GM21737 (cell line): ENCODE data around the gene GSTA3.
"Not testable (repeated sequence)": the region's sequence is repeated elsewhere in the genome, so short reads cannot be mapped to it uniquely, and the experiment has no call there.

Experiments
- ATAC-seq: cut with Tn5 transposase; IDR thresholded peaks from one replicate; pipeline ENCODE4 v1.9.1; 2021; ENCODE audit warnings: mild to moderate bottlenecking, moderate library complexity; ENCODE audit not compliant: unreplicated experiment

Gene GSTA3

GRCh38 chr6:52914516-52914915 lies 5.0 kb upstream of the GSTA3 start:
- ATAC-seq = no peak

GRCh38 chr6:52910091-52910490 lies 593 bp upstream of the GSTA3 start:
- no peak for ATAC-seq

DNA sequence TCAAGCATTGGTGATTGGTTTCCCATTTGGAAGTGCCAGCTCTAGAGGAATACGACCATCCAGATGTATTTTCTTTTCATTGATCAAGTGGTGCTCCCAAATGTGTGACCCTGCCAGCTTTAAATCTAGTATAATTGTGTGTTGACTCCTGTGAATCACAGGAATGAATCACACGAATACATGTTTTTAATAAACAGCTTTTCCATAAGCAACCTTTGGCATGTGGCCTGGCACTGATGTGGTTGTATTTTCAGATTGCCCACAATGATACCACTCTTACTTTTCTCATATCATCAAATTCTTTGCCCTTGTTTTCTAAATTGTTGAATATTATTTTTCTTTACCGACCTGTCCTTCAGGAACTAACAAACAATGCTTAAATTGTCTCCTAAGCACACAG lies 367 bp downstream of the GSTA3 start:
- ATAC-seq = no peak

GRCh38 chr6:52908526-52908925 lies 972 bp downstream of the GSTA3 start:
- no peak for ATAC-seq

GRCh38 chr6:52904562-52905279 lies 4.8 kb downstream of the GSTA3 start:
- ATAC-seq = no peak

GRCh38 chr6:52900536-52900935 lies 9.0 kb downstream of the GSTA3 start:
- ATAC-seq = no peak

- ATAC-seq = not testable (repeated sequence)
These were observed 13.7 kb downstream of the GSTA3 start for GRCh38 chr6:52895790-52896189.

DNA sequence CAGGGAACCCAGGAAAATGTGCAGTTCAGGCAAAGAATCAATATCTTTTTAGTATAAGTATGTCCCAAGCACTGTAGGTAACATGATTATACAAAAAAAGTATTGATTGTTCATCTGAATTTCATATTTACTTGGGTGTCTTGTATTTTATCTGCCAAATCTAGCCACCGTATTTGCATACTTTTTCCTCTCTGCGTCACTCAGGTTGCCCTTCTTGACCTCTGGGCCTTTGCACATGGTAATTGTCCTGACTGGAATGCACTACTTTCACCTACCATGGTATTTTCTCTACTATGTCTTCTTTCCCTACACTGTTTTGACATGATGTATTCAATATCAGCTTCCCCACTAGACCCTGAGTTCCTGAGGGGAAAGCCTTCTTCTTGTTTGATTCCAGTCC lies 15.2 kb downstream of the GSTA3 start:
- no peak for ATAC-seq

DNA sequence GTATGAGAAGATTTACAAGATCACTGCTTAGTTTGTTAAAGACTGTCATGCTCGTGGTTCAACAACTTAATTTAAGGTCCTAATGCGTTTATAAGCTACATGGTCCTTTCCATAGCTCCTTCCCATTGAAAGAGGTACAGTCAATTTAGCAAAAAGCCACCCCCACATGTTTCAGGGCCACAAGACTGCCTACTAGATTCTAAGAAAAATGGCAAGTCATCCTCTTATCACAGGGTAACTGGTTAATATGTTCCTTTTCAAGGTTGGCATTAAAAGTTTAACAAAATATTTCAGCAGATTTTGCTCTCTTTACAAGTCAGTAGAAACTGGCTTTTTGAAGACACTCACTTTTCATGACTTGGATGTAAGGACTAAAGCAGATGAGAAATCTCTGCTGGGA lies 15.7 kb downstream of the GSTA3 start:
- ATAC-seq = no peak

- no peak for ATAC-seq
These were observed 16.3 kb downstream of the GSTA3 start for GRCh38 chr6:52893221-52893620.

DNA sequence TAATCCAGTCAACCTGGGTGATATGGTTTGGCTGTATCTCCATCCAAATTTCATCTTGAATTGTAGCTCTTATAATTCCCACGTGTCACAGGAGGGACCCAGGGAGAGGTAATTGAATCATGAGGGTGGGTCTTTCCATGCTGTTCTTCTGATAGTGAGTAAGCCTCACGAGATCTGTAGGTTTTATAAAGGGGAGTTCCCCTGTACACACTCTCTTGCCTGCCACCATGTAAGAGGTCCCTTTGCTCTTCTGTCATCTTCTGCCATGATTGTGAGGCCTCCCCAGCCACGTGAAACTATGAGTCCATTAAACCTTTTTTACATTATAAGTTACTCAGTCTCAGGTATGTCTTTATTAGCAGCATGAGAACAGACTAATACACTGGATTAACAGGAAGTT lies 19.5 kb downstream of the GSTA3 start:
- ATAC-seq = no peak

- ATAC-seq = no peak
These were observed 21.5 kb downstream of the GSTA3 start for GRCh38 chr6:52887910-52888524.

DNA sequence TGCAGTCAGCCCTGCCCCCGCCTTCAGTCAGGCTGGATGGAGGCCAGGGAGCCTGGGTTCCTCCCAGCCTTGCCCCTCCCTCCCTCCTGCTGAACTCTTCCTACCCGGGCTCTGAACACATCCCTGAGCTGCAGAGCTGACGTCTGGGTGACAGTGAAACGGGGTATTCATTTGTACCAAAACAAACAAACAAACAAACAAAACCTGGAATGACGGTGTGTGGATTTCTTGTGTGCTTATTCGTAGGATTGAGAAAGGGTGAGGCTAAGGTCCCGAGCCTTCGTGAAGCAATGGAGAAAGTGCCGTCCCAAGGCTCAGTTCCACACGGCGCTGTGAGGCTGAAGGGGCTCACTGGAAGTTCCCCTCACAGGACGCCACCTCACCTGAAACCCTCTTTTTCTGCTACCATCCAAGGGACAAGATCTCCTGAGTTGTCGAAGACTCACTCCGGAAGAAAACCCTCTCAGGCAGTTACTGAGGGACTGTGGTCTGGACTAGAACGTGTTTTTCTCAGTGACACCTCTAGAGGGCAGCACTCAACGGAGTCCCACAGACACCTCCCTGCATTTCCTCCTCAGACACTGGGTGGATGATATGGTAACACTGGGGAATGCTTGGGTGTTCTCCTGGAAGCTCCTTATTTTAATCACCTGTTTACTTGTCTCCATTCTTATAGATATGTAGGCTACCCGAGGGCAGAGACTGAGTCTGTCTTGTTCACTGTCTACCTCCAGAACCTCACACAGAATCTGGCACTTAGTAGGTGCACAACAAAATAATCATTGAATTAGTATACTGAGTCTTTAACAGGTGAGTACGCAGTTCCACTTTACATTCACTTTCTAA lies 27.3 kb downstream of the GSTA3 start:
- ATAC-seq = peak; percentile 96

- no peak for ATAC-seq
These were observed 27.9 kb downstream of the GSTA3 start for GRCh38 chr6:52881662-52881995.

GRCh38 chr6:52877786-52878185 lies 31.7 kb downstream of the GSTA3 start:
- no peak for ATAC-seq

DNA sequence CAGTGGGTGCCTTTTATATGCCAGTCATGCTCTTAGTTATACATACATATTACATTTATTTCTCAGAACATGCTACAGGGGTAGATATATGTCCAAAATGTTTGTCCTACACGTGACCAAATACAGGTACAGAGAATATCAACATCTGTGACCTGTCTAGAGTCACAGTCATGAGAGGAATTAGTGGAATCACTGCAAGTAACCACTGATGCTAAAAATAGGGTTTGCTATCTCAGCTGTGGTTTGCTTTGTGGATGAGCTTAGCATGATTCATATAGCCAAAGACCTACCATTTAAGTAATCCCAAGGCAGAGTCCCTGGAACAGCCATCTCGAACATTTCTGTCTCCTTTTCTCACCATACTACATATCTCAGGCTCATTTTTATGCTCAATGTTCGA lies 32.3 kb downstream of the GSTA3 start:
- ATAC-seq = no peak

GRCh38 chr6:52876056-52876787 lies 33.3 kb downstream of the GSTA3 start:
- no peak for ATAC-seq

DNA sequence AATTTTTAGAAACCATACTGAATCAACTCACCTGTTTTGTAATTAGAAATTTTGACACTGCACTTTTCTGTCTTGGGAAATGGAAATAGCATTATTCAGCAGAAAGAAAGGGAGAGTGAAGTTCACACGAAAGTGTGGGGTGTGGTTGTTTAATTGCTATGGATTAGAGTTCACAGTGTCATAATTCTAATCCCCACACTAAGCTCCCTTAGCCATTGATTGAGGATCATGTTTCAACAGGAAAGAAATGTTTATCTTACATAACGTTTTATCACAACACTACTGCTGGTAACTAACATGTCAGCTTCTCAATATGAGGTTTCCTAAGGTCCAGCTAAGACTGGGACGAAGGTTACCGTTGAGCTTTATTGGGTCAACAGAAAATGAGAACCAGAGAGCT lies 37.5 kb downstream of the GSTA3 start:
- no peak for ATAC-seq

DNA sequence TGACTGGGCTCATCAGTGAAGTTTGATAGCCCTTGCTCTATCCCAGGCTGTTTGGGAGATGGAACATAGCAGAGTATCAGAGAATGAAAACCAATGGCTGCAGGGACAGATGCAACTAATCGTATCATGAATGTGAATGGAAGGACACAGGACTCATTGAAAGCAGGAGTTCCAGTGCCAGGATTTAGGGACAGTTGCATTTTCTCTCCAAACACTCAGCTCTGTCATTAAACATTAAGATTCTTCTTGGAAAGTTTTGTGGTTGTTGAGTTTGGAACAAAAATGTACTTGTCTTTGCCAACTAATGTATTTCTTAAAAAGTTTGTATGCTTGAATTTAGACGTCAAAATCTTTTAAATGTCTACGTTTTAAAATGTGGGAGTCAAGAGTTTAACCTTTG lies 37.9 kb downstream of the GSTA3 start:
- ATAC-seq = no peak

DNA sequence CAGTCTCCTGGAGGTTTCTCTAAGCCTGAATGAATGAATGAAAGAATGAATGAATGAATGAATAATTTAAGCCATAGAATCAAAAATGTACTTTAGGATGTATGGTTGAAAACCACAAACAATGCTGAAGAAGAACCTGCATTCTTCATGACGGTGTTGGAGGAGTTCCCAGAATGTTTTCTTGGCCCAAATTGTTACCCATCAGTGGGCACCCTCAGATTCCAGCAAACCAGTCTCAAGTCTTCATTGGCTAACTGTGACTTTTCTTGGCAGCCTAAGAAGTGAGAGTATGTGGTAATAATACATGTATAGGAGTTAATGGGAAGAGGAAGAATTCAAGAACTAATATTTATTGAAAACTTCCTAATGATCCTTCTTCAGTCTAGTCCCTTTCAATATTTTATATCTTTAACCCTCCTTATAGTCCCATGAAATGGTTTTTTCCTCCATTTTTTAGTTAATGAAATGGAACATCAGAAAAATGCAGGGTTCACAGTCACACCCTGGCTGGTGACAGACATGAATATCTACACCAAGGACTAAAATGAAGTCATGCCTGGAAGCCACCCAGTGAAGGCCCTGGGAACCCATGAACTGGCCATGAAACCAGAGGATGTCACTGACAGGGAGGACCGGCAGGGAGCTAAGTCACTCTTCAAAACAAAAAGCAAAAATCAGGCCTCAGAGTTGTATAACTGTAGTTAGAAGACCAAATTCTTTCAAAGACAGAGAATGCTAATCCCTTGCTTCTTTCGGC lies 39.0 kb downstream of the GSTA3 start:
- not testable (repeated sequence) for ATAC-seq

- not testable (repeated sequence) for ATAC-seq
These were observed 40.6 kb downstream of the GSTA3 start for GRCh38 chr6:52868899-52869298.
